Measurements from ENCODE around the gene RSRC2. TPM values are rescaled to one million over a fixed set of nuclear protein-coding genes. Genes with fewer than 3 reads are reported as not detected.

Gene RSRC2
- total RNA-seq, 1 experiment from 2014 or later: 64.9 TPM

- H3K56ac ChIP-seq (ENCODE audit: insufficient read length, low read depth, low read length): no peak overlapping the region
- no peak overlapping the region for H2AK5ac ChIP-seq (ENCODE audit: insufficient read length, low read length)
- no peak overlapping the region for H4K91ac ChIP-seq (ENCODE audit: insufficient read length, low read depth, low read length)
- Mint-ChIP-seq H3K36me3 (ENCODE audit: insufficient read depth in 1 of 3, low read depth in 3 of 3) (peaks cover 73 to 93% (median 91%) of the 10 kb centered on the region in 3 experiments), H3K4me1 (peaks cover 7 to 8% of the 10 kb centered on the region in 2 experiments), H3K9me3 (no peaks in the 10 kb centered on the region), H3K4me3 (no peak overlapping the region), H3K27ac (peak overlapping the region in 1 of 3 experiments; percentile 48; a peak in 1 of 7 replicates), H3K27me3 (ENCODE audit: low read depth) (no peaks in the 10 kb centered on the region; the same call in 1 of the 2 replicates)
- H3K4me1 ChIP-seq (ENCODE audit: insufficient read depth, low read length): no peaks in the 10 kb centered on the region
- no peaks in the 10 kb centered on the region for H3K23me2 ChIP-seq (ENCODE audit: insufficient read length, low read depth, low read length, poor library complexity, severe bottlenecking)
- H3K14ac ChIP-seq (ENCODE audit: insufficient read depth, low read length): no peak overlapping the region
- no peak overlapping the region for H4K5ac ChIP-seq (ENCODE audit: insufficient read length, low read depth, low read length)
- TF ChIP-seq, protein P1, sequence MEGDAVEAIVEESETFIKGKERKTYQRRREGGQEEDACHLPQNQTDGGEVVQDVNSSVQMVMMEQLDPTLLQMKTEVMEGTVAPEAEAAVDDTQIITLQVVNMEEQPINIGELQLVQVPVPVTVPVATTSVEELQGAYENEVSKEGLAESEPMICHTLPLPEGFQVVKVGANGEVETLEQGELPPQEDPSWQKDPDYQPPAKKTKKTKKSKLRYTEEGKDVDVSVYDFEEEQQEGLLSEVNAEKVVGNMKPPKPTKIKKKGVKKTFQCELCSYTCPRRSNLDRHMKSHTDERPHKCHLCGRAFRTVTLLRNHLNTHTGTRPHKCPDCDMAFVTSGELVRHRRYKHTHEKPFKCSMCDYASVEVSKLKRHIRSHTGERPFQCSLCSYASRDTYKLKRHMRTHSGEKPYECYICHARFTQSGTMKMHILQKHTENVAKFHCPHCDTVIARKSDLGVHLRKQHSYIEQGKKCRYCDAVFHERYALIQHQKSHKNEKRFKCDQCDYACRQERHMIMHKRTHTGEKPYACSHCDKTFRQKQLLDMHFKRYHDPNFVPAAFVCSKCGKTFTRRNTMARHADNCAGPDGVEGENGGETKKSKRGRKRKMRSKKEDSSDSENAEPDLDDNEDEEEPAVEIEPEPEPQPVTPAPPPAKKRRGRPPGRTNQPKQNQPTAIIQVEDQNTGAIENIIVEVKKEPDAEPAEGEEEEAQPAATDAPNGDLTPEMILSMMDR (conservative IDR thresholded peaks at IDR 0.05): no peak
- H3K79me2 ChIP-seq (ENCODE audit: insufficient read depth, low read length): peaks cover 18% of the 10 kb centered on the region
- H3K9ac ChIP-seq (ENCODE audit: extremely low read depth, insufficient read length, low read length): no peak overlapping the region
- H2AFZ ChIP-seq (ENCODE audit: low read length): no peak overlapping the region
- H3K4ac ChIP-seq (ENCODE audit: low read depth, low read length): no peak overlapping the region
- H3K27ac ChIP-seq (ENCODE audit: insufficient read length, low read depth, low read length): no peak overlapping the region
- WGBS (ENCODE audit: extremely low coverage, insufficient read length, low lambda C conversion rate): no CpG with 5 or more reads among the region's 1 CpG
- no peak overlapping the region for H3K4me2 ChIP-seq (ENCODE audit: insufficient read depth, insufficient read length, low read length)
- no peaks in the 10 kb centered on the region for H3K9me3 ChIP-seq (ENCODE audit: control insufficient read depth, low read depth, low read length)
- no peak overlapping the region for H2BK12ac ChIP-seq (ENCODE audit: insufficient read length, low read depth, low read length)
- no peak overlapping the region for H3K23ac ChIP-seq (ENCODE audit: insufficient read length, low read depth, low read length)
- no peaks in the 10 kb centered on the region for H3K27me3 ChIP-seq (ENCODE audit: insufficient read depth, low read length)
- DNase-seq: no peak
- no peak overlapping the region for H2BK20ac ChIP-seq (ENCODE audit: low read depth, low read length, poor library complexity, severe bottlenecking)
- no peak overlapping the region for H2BK15ac ChIP-seq (ENCODE audit: low read depth, low read length)
- no peak overlapping the region for H3K18ac ChIP-seq (ENCODE audit: insufficient read length, low read depth, low read length)
- no peak overlapping the region for H3T11ph ChIP-seq (ENCODE audit: low read length)
- no peaks in the 10 kb centered on the region for H4K20me1 ChIP-seq (ENCODE audit: control insufficient read depth, insufficient read depth, insufficient read length)
- H2BK120ac ChIP-seq (ENCODE audit: low read depth, low read length, poor library complexity, severe bottlenecking): no peak overlapping the region
- H4K8ac ChIP-seq (replicated peaks; ENCODE audit: insufficient read length, low read depth, low read length): no peak overlapping the region
- peaks cover 11% of the 10 kb centered on the region for H3K79me1 ChIP-seq (ENCODE audit: insufficient read depth, low read depth, low read length, poor library complexity, severe bottlenecking)
- no peak overlapping the region for H2BK5ac ChIP-seq (ENCODE audit: insufficient read length, low read length)
Measured at GRCh38 chr12:122518908-122519307, 7.8 kb downstream of the RSRC2 start.
